GM18505 (cell line): Measurements from ENCODE around the gene GNAI2.
"Not testable (repeated sequence)": the region's sequence is repeated elsewhere in the genome, so short reads cannot be mapped to it uniquely, and the experiment has no call there.

Experiments used
- ATAC-seq: cut with Tn5 transposase; IDR thresholded peaks from one replicate; pipeline ENCODE4 v1.9.1; 2021; ENCODE audit not compliant: unreplicated experiment
- POLR2A ChIP-seq: IDR thresholded peaks from 4 replicates; pipeline ENCODE4 v1.6.1; 2011; ENCODE audit warnings: borderline replicate concordance; ENCODE audit not compliant: insufficient read depth, insufficient read length; ENCODE audit errors: extremely low read depth

Gene GNAI2

DNA sequence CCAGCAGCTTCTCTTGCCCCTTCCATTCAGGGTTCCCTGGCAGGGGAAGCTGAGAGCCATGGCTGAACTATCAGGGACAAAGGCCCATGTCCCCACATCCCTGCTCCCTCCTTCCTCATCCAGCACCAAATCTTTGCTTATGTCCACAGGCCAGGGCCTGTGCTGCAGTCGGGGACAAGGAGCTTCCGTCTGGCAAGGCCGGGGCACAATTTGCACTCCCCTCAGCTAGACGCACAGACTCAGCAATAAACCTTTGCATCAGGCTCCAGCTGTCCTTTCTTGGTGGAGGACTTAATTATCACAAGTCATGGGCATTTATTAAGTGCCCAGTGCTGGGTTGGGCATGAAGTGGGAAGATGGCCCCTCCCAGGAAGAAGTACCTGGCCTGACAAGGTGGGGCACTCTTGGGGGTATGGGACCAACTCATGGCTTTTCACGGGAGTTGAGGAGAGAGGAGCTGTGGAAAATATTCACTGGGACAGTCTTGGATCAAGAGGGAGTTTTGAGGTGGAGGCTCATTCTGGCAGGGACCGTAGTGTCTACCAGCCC is 39.7 kb upstream of the GNAI2 start:
- TF ChIP-seq POLR2A, result no peak
- ATAC-seq, result no peak

GRCh38 chr3:50201573-50202315 is 34.3 kb upstream of the GNAI2 start:
- ATAC-seq, result no peak
- TF ChIP-seq POLR2A, result no peak

- ATAC-seq, result no peak
- TF ChIP-seq POLR2A, result no peak
These were observed 33.5 kb upstream of the GNAI2 start for GRCh38 chr3:50202353-50203112.

DNA sequence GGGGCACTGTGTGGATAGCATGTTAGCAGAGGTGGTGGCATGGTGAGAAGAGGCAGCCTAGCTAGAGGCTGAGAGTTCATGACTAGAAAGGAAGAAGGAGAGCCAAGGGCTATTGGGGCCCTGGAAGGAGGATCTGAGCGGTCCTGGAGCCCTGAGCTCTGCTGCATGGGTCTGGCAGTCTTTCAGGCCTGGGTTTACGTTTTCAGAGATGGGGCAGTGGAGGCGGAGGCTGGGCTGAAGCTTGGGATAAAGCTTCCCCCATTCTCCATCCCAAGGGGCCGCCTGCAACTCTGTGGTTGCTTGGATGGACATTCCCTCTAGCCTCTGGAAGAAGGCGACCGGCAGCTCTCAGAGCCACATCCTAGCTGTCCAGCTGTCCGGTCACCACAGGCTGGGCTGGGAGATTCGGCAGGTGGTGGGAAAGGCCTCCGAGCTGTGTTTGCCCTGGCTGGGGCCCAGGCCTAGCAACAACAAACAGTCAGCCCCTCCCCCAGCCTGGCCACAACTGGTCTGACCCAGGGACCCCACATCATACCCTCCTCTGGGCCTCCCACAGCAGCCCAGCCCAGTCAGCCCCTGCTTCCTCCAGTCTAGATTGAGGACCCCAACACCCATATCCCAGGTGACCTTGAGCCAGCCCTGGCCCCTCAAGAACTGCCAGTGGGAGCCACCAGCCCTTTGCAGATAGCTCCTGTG is 32.7 kb upstream of the GNAI2 start:
- TF ChIP-seq POLR2A, result no peak
- no peak for ATAC-seq

DNA sequence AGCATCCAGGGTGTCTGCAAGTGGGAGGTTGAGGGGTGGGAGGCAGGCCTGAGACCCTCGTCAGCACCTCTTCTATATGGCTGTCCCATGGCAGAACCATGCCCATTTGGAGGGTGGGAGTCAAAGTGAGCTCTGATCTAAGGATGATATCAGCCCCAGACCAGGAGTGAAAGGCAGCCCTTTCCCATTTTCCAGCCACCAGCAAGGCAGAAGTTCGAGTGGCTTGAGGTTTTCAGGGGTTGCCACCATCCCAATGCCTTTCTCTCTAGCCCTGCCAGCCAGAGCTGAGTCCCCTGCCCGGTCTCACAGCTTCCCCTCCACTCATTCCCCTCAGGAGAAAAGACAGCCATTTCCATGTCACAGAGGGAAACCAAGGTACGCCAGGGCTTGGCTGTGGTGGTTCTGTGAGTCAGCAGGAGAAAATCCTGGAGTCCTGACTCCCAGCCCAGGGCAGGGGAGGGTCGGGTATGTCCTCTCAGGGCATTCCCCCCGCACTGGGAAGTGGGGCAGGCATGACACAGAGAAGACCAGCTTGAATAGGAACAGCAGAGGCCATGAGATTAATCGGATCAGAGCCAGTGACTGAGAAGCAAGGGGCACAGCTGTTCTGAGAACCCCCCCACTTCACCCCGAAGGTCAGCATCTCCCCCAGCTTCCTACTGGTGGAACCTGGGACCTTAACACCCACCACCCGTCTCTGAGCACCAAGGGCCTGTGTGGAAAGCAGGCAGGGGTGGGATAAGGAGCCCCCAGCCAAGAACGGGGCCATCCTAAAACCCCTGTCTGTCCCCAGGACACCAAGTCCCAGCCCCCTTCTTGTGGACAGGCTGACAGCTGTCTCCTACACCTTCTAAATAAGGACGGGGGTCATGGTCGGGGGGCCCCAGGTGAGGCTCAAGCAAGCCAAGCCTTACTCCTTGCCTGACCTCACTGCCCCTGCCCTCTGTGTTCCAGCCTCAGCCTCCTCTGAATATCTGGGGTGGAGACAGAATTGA is 31.9 kb upstream of the GNAI2 start:
- ATAC-seq, result no peak
- no peak for TF ChIP-seq POLR2A

GRCh38 chr3:50204804-50205412 is 31.1 kb upstream of the GNAI2 start, which contains the start of gene SLC38A3:
Gene SLC38A3, plus strand, starts transcription at chr3:50205271. Its CDS starts 8,929 bp downstream, at chr3:50214200.
- no peak for ATAC-seq

GRCh38 chr3:50205413-50206276 is 30.4 kb upstream of the GNAI2 start:
- TF ChIP-seq POLR2A, result no peak
- no peak for ATAC-seq

More at GRCh38 chr3:50204804-50205412, 31.1 kb upstream of the GNAI2 start, which contains the start of gene SLC38A3:
- no peak for TF ChIP-seq POLR2A

- ATAC-seq, result no peak
These were observed 28.5 kb upstream of the GNAI2 start for GRCh38 chr3:50207359-50208042.

DNA sequence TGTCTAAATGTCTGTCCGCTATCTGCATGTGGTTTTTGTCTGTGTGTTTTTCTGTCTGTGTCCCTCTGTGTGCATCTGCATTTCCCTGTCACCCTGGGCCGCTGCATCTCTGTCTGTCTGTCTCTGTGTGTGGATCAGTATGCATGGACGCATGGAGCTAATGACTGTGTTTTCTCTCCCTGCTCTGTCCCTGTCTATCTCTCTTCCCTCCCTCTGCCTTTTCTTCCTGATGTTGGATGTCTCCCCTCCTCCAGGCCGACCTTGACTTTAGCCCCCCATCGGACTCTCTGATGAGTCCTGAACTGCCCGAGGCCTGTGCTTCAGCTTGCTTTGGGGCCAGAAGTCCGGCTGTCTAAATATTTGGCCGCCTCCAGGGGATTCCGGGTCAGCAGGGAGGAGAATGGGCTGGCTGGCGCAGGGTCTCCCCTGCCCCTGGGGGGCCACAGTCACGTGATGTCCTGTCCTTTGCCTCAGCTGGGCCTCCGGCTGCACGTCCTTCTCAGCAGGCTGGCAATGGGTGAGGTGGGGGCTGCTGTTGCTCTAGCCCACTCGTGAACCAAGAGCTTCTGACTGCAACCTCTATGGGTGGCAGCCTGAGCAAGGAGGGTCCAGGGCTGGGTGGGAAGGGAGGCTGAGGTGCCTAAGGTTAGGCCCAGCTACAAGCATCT is 27.2 kb upstream of the GNAI2 start:
- ATAC-seq, result no peak
- no peak for TF ChIP-seq POLR2A

More at GRCh38 chr3:50207359-50208042, 28.5 kb upstream of the GNAI2 start:
- no peak for TF ChIP-seq POLR2A

DNA sequence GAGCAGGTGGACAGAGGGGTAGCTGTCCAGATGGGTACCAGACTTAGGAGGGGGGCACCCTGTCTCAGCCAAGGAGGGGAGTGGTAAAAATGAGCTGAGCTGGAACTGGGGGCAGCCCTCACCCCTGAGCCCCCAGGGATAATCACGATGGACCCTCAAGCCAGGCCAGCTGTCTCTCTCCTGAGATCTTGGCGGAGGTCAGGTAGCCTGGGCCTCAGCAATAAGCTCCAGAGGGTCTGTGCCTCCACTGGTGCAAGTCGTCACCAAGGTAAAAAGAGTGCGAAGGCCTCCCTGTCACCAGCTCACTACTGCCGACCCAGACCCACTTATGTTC is 25.9 kb upstream of the GNAI2 start:
- no peak for TF ChIP-seq POLR2A
- no peak for ATAC-seq

DNA sequence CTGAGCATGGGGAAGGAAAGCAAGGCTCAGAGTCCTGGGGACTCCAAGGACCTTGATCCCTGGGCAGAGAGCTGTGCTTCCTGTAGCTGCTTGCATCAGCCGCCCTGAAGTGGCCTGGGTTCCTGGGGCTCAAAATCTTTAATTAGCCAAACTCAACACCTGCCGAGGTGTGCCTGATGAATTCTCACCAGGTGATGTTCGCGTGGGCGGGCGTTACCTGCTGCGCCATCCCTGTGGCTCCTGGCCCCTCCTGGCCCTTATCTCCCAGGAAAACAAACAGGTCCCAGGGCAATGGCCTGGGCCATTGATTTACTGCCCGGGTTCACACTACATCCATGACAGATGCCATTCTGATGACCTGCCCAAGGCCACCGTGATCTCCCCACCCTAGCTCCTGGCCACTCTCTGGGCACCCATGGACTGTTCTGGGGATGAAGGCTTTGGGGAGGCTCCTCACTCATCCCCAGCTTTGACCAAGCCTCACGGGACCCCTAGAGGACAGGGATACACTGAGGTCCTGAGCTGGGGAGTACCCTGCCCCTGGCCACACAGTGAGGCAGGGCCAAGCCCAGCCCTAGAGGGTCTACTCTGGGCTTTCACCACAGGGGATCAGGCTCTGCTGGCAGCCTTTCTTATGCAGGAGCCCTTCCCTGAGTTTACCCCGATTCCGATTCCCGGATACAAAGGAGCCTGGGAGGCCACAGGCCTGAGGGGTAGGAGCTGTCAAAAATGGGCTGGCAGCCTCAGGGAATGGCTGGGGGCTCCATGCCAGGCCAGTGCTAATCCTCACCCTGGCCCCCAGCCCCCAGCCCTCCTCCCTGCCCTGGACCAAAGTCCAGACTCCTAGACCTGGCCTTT is 25.3 kb upstream of the GNAI2 start:
- ATAC-seq, result no peak

DNA sequence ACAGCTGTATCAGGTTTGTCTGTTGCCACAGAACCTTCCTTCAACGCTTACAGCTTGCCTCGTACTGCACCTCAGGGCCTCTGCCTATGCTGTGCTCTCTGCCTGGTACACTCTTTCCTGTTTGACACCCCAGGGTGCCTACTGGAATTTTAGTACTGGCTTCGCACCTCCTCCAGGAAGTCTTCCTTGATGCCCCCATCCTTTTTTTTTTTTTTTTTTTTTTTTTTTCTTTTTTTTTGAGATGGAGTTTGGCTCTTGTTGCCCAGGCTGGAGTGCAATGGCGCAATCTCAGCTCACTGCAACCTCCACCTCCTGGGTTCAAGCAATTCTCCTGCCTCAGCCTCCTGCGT is 24.7 kb upstream of the GNAI2 start:
- not testable (repeated sequence) for ATAC-seq

More for the DNA sequence above, 25.3 kb upstream of the GNAI2 start:
- no peak for TF ChIP-seq POLR2A
